Ectodermal cell (in vitro differentiated cells): ENCODE data around the gene FOLR3.
A peak's percentile ranks its signal among the peaks of the same experiment; 100 is the strongest.

Experiments used
- H3K27ac ChIP-seq: 2 replicates; pipeline ENCODE4 v1.7.0; 2013; ENCODE audit warnings: mild to moderate bottlenecking, low read depth, low read length; ENCODE audit not compliant: insufficient read depth, poor library complexity, severe bottlenecking
- H3K27me3 ChIP-seq: 2 replicates; pipeline ENCODE4 v1.7.0; 2013; ENCODE audit warnings: mild to moderate bottlenecking, low read length; ENCODE audit not compliant: insufficient read depth, control insufficient read depth, poor library complexity, severe bottlenecking
- H3K36me3 ChIP-seq: one replicate; pipeline ENCODE4 v1.7.0; 2013; ENCODE audit warnings: low read length; ENCODE audit not compliant: control insufficient read depth, insufficient read depth
- H3K4me1 ChIP-seq: one replicate; pipeline ENCODE4 v1.7.0; 2013; ENCODE audit warnings: low read length; ENCODE audit not compliant: control insufficient read depth, insufficient read depth
- H3K4me3 ChIP-seq: 2 replicates; pipeline ENCODE4 v1.7.0; 2013; ENCODE audit warnings: low read depth, low read length, control low read depth; ENCODE audit not compliant: insufficient read depth
- H3K9me3 ChIP-seq: 2 replicates; pipeline ENCODE4 v1.7.0; 2013; ENCODE audit warnings: mild to moderate bottlenecking, low read length, moderate library complexity; ENCODE audit not compliant: control insufficient read depth
- WGBS, 2 experiments: methylation state at CpG; one replicate each; pipeline ENCODE4 v1.1.7; 2013; ENCODE audit warnings: missing lambda C conversion rate in 2 of 2; 5-methylcytosine and 5-hydroxymethylcytosine counted together

The FOLR3 gene

DNA sequence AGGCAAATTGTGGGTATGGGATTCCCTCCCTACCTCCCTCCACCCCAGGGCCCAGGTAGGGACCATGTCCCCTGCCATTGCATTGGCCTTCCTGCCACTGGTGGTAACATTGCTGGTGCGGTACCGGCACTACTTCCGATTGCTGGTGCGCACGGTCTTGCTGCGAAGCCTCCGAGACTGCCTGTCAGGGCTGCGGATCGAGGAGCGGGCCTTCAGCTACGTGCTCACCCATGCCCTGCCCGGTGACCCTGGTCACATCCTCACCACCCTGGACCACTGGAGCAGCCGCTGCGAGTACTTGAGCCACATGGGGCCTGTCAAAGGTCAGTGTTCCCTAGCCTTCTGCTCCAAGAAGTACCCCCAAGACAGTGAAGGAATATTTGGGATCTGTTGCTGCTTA, 29.6 kb upstream of the FOLR3 start, which contains the start of gene TOMT:
TSS of gene TOMT (plus strand) at position 37 of the 400 bp plus-strand sequence. CDS start at position 65, 28 bp downstream.
- H3K4me1 ChIP-seq: peaks cover 8% of the 10 kb centered on the region
- H3K4me3 ChIP-seq: no peak within 1 kb of the TSS
- no peaks in the 10 kb centered on the region for H3K9me3 ChIP-seq
- WGBS, 2 experiments: 94 to 95% methylated on average over 14 of the region's 14 CpGs
- no peak within 1 kb of the TSS for H3K27ac ChIP-seq
- H3K27me3 ChIP-seq: no peaks in the 10 kb centered on the region
- H3K36me3 ChIP-seq: no peaks in the 10 kb centered on the region

GRCh38 chr11:72111300-72112142, 24.0 kb upstream of the FOLR3 start:
- WGBS, 2 experiments: 9 to 14% methylated on average over 10 of the region's 10 CpGs

DNA sequence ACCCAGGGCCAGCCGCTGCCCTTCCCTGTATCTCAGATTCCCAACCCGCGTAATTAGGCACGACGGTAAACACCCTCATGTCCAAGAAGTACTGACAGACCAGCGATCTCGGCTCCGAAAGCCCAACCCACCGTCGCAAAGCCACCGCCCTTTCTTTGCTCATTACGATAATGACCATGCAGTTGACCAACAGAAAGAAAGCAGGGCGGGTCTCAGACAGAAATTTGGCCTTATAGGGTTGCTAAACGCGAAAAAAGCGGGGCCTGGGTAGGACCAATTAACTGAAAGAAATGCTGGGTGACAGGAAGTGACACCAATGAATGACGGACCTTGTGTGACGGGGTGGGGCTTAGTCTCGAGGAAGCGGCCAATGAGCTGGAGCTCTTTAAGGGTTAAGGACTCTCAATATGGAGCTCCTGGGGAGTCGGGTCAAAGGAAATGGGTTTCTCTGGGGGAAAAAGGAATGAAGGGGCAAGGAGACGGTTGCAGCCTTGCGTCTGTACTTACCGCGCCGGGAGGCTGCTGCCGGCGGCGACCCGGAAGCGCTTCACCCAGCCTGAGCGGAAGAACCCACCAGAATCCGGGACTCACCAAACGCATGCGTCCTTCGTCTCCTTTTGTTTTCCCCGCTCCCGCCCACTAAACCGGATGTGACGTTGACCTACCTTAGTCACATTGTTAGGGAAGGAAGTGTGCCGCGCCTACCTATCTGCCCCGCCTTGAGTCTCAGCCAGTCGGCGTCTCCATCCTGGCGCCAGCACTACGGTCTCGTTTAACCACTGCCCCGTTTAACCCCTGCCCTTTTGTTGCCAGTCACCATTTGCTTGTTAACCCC, 23.2 kb upstream of the FOLR3 start, which contains the start of gene ANAPC15:
TSS of gene ANAPC15 (minus strand) at position 553 of the 835 bp plus-strand sequence. CDS start 1,419 bp downstream, outside the sequence.
- Histone ChIP-seq H3K4me1 (no peaks in the 10 kb centered on the region), H3K36me3 (no peaks in the 10 kb centered on the region), H3K27ac (peak within 1 kb of the TSS; percentile 84), H3K27me3 (peaks cover 33% of the 10 kb centered on the region), H3K9me3 (no peaks in the 10 kb centered on the region), H3K4me3 (peak within 1 kb of the TSS; percentile 54)
- WGBS, 2 experiments: 0% methylated on average over 49 of the region's 49 CpGs

More at GRCh38 chr11:72111300-72112142, 24.0 kb upstream of the FOLR3 start:
- no peaks in the 10 kb centered on the region for H3K4me1 ChIP-seq
- H3K9me3 ChIP-seq: no peaks in the 10 kb centered on the region
- H3K27me3 ChIP-seq: peaks cover 25% of the 10 kb centered on the region
- H3K27ac ChIP-seq: peak overlapping the region; percentile 84
- H3K4me3 ChIP-seq: peak overlapping the region; percentile 54
- H3K36me3 ChIP-seq: no peaks in the 10 kb centered on the region

- Histone ChIP-seq H3K9me3 (no peaks in the 10 kb centered on the region), H3K4me1 (no peaks in the 10 kb centered on the region), H3K4me3 (peak overlapping the region; percentile 54), H3K27ac (peak overlapping the region; percentile 84), H3K36me3 (no peaks in the 10 kb centered on the region), H3K27me3 (peaks cover 35% of the 10 kb centered on the region)
- WGBS, 2 experiments: 69 to 70% methylated on average over 8 to 9 of the region's 9 CpGs
Observed at GRCh38 chr11:72112978-72113808, 22.3 kb upstream of the FOLR3 start.

- H3K4me1 ChIP-seq: no peaks in the 10 kb centered on the region
- no peaks in the 10 kb centered on the region for H3K36me3 ChIP-seq
- H3K4me3 ChIP-seq: no peak overlapping the region
- H3K27me3 ChIP-seq: peaks cover 42% of the 10 kb centered on the region
- no peak overlapping the region for H3K27ac ChIP-seq
- WGBS, 2 experiments: 90 to 97% methylated on average over 1 of the region's 1 CpG
- no peaks in the 10 kb centered on the region for H3K9me3 ChIP-seq
Observed at GRCh38 chr11:72114570-72114969, 21.0 kb upstream of the FOLR3 start.

- Histone ChIP-seq H3K9me3 (no peaks in the 10 kb centered on the region), H3K27me3 (peaks cover 42% of the 10 kb centered on the region), H3K36me3 (no peaks in the 10 kb centered on the region), H3K27ac (no peak overlapping the region), H3K4me1 (no peaks in the 10 kb centered on the region), H3K4me3 (no peak overlapping the region)
- WGBS, 2 experiments: 92 to 93% methylated on average over 6 of the region's 6 CpGs
Observed at GRCh38 chr11:72116019-72116755, 19.3 kb upstream of the FOLR3 start.

- Histone ChIP-seq H3K4me3 (no peak overlapping the region), H3K4me1 (no peaks in the 10 kb centered on the region), H3K27me3 (peaks cover 43% of the 10 kb centered on the region), H3K27ac (no peak overlapping the region), H3K36me3 (no peaks in the 10 kb centered on the region), H3K9me3 (no peaks in the 10 kb centered on the region)
- WGBS, 2 experiments: 84 to 90% methylated on average over 5 to 6 of the region's 6 CpGs
Observed at GRCh38 chr11:72119198-72119597, 16.3 kb upstream of the FOLR3 start.

DNA sequence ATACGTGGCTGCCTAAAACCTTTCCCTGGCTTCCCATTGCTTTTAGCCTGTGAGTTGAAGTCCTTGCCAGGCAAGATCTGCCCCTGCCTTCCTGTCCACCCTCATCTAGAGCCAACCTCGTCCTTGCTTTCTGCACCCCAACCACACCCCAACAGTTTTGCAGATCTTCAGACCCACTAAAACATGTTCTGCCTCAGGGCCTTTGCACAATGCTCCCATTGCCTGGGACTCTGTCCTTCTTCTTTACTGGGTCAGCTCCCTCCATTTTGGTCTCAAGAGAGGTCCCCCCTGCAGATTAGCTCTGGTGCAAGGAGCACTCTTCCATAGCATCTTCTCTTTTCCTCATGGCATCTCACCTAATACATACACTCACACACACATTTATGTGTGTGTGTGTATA, 14.6 kb upstream of the FOLR3 start:
- Histone ChIP-seq H3K27me3 (peaks cover 26% of the 10 kb centered on the region), H3K27ac (no peak overlapping the region), H3K9me3 (no peaks in the 10 kb centered on the region), H3K36me3 (no peaks in the 10 kb centered on the region), H3K4me3 (no peak overlapping the region), H3K4me1 (no peaks in the 10 kb centered on the region)
- 87 to 92% methylated on average over 2 of the region's 2 CpGs for WGBS, 2 experiments

DNA sequence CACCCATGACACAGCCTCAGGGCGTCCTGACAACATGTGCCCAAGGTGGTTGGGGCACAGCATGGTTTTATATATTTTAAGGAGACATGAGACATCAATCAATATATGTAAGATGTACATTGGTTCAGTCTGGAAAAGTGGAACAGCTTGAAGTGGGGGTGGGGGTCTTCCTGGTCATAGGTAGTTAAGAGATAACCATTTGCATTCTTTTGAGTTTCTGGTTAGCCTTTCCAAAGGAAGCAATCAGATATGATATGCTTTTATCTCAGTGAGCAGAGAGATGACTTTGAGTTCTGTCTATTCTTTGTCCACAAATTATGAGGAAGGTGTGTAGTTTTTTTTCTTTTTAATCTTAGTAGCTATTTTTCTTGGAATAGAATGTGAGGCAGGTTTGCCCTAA, 12.9 kb upstream of the FOLR3 start:
- WGBS, 2 experiments: 59 to 91% methylated on average over 1 of the region's 1 CpG

More for the DNA sequence above, 12.9 kb upstream of the FOLR3 start:
- Histone ChIP-seq H3K9me3 (no peaks in the 10 kb centered on the region), H3K4me3 (no peak overlapping the region), H3K36me3 (no peaks in the 10 kb centered on the region), H3K27me3 (peaks cover 10% of the 10 kb centered on the region), H3K4me1 (no peaks in the 10 kb centered on the region), H3K27ac (no peak overlapping the region)
